H1 (cell line): ENCODE data around the gene B9D1. TPM values are rescaled to one million over a fixed set of nuclear protein-coding genes. Genes with fewer than 3 reads are reported as not detected.

Source experiments
- CTCF ChIA-PET: fragments of 300-600 bp; sonication (Branson Sonifier 250); formaldehyde crosslinking; loops from one replicate; lab custom pipeline; 2021; ENCODE audit not compliant: partially characterized antibody; lab: Charles Lee
- POLR2A ChIA-PET: fragments of 300-600 bp; sonication (Branson Sonifier 250); formaldehyde crosslinking; loops from one replicate; lab custom pipeline; 2021; ENCODE audit warnings: inconsistent platforms; ENCODE audit not compliant: partially characterized antibody; lab: Charles Lee
- DNase-seq, 2 experiments: peaks; one replicate each; pipeline versions ENCODE4 v3.0.0 to v3.0.0-alpha.2; 2010 to 2022; ENCODE audit warnings: low spot score in 2 of 2, low read depth in 1 of 2, mixed read lengths in 1 of 2
- FAIRE-seq: peaks from 2 replicates; lab custom pipeline; 2011; peaks lifted over from hg19 to GRCh38; lab: Jason Lieb, UNC
- H2AFZ ChIP-seq: 2 replicates; pipeline ENCODE4 v1.8.1; 2012; ENCODE audit warnings: low read length, inconsistent platforms
- H2AK5ac ChIP-seq: 2 replicates; pipeline ENCODE4 v1.6.1; 2013; ENCODE audit warnings: low read depth, low read length
- H2BK120ac ChIP-seq: replicated peaks from 2 replicates; pipeline ENCODE3; 2013; ENCODE audit warnings: low read depth, low read length, inconsistent platforms
- H2BK12ac ChIP-seq: 2 replicates; pipeline ENCODE4 v1.6.1; 2013; ENCODE audit warnings: low read depth, low read length
- H2BK15ac ChIP-seq: 2 replicates; pipeline ENCODE4 v1.6.1; 2013; ENCODE audit warnings: low read length
- H2BK20ac ChIP-seq: 2 replicates; pipeline ENCODE4 v1.6.1; 2013; ENCODE audit warnings: low read length
- H2BK5ac ChIP-seq: 2 replicates; pipeline ENCODE4 v1.6.1; 2013; ENCODE audit warnings: low read depth, low read length
- H3K14ac ChIP-seq: 2 replicates; pipeline ENCODE4 v1.6.1; 2013; ENCODE audit warnings: inconsistent platforms; ENCODE audit not compliant: insufficient read length
- H3K18ac ChIP-seq: 2 replicates; pipeline ENCODE4 v1.6.1; 2013; ENCODE audit warnings: low read length; ENCODE audit errors: extremely low read depth
- H3K23ac ChIP-seq: 2 replicates; pipeline ENCODE4 v1.6.1; 2013; ENCODE audit warnings: inconsistent platforms; ENCODE audit not compliant: insufficient read length
- H3K23me2 ChIP-seq: 2 replicates; pipeline ENCODE4 v1.6.1; 2013; ENCODE audit warnings: low read depth, low read length
- H3K27ac ChIP-seq: 2 replicates; pipeline ENCODE4 v1.6.1; 2011; ENCODE audit warnings: low read depth, low read length, inconsistent platforms
- H3K27me3 ChIP-seq, 4 experiments: replicated peaks in 1 of 4; 1 replicate in 1 of 4; 2 replicates in 3 of 4; pipeline versions ENCODE4 v1.6.1 to v1.8.1; 2011 to 2013; ENCODE audit warnings: low read length in 3 of 4, mild to moderate bottlenecking in 3 of 4, inconsistent platforms in 2 of 4, mixed read lengths in 2 of 4, moderate library complexity in 1 of 4; ENCODE audit not compliant: control insufficient read depth in 3 of 4, insufficient read depth in 3 of 4; ENCODE audit errors: extremely low read depth in 1 of 4
- H3K36me3 ChIP-seq, 4 experiments: 2 replicates each; pipeline versions ENCODE4 v1.6.1 to v1.8.1; 2011 to 2013; ENCODE audit warnings: mild to moderate bottlenecking in 4 of 4, low read length in 3 of 4, moderate library complexity in 2 of 4, control low read depth in 1 of 4, inconsistent platforms in 1 of 4; ENCODE audit not compliant: insufficient read depth in 4 of 4, control insufficient read depth in 2 of 4
- H3K4ac ChIP-seq: replicated peaks from 2 replicates; pipeline ENCODE3; 2013; ENCODE audit warnings: low read length, low read depth, mixed read lengths, inconsistent platforms; ENCODE audit not compliant: insufficient read length
- H3K4me1 ChIP-seq, 4 experiments: replicated peaks in 1 of 4; 1 replicate in 1 of 4; 2 replicates in 3 of 4; pipeline versions ENCODE4 v1.6.1 to v1.8.1; 2011 to 2013; ENCODE audit warnings: low read length in 3 of 4, inconsistent platforms in 2 of 4, mixed read lengths in 1 of 4; ENCODE audit not compliant: insufficient read depth in 4 of 4, control insufficient read depth in 3 of 4
- H3K4me2 ChIP-seq, 2 experiments: 2 replicates each; pipeline versions ENCODE4 v1.6.1 to v1.8.1; 2011 to 2013; ENCODE audit warnings: low read depth in 2 of 2, low read length in 2 of 2, control low read depth in 1 of 2, inconsistent platforms in 1 of 2, mild to moderate bottlenecking in 1 of 2; ENCODE audit not compliant: insufficient read depth in 1 of 2
- H3K4me3 ChIP-seq, 4 experiments: fragments of 200-600, 300-600 bp in 1 of 4; sonication (generic), shearing (Covaris generic), sonication (Bioruptor Twin) in 1 of 4; 2 replicates each; pipeline versions ENCODE4 v1.5.1 to v1.8.1; 2011 to 2016; ENCODE audit warnings: low read length in 4 of 4, low read depth in 3 of 4, control low read depth in 2 of 4, inconsistent platforms in 2 of 4, mild to moderate bottlenecking in 2 of 4, mixed read lengths in 1 of 4, moderate library complexity in 1 of 4; ENCODE audit not compliant: insufficient read depth in 2 of 4; ENCODE audit errors: extremely low read depth in 1 of 4
- H3K56ac ChIP-seq: replicated peaks from 2 replicates; pipeline ENCODE3; 2013; ENCODE audit warnings: low read depth, mild to moderate bottlenecking, mixed read lengths, low read length, inconsistent platforms; ENCODE audit not compliant: insufficient read length
- H3K79me1 ChIP-seq: 2 replicates; pipeline ENCODE4 v1.6.1; 2013; ENCODE audit warnings: low read depth, low read length, control low read depth
- H3K79me2 ChIP-seq, 2 experiments: 2 replicates each; pipeline versions ENCODE4 v1.6.1 to v1.8.1; 2012 to 2013; ENCODE audit warnings: low read length in 2 of 2, mild to moderate bottlenecking in 2 of 2, inconsistent platforms in 1 of 2; ENCODE audit not compliant: insufficient read depth in 2 of 2, control insufficient read depth in 1 of 2
- H3K9ac ChIP-seq, 4 experiments: replicated peaks in 1 of 4; 1 replicate in 1 of 4; 2 replicates in 3 of 4; pipeline versions ENCODE4 v1.6.1 to v1.8.1; 2011 to 2013; ENCODE audit warnings: low read depth in 3 of 4, low read length in 3 of 4, control low read depth in 2 of 4, mild to moderate bottlenecking in 2 of 4, moderate library complexity in 2 of 4, inconsistent platforms in 1 of 4; ENCODE audit errors: extremely low read depth in 1 of 4
- H3K9me3 ChIP-seq, 2 experiments: 2 replicates each; pipeline versions ENCODE4 v1.6.1 to v1.8.1; 2012 to 2013; ENCODE audit warnings: mild to moderate bottlenecking in 2 of 2, moderate library complexity in 2 of 2, control low read depth in 1 of 2, inconsistent platforms in 1 of 2, low read depth in 1 of 2, low read length in 1 of 2, mixed read lengths in 1 of 2; ENCODE audit not compliant: insufficient read depth in 2 of 2
- H4K20me1 ChIP-seq, 2 experiments: replicated peaks in 1 of 2; 2 replicates each; pipeline versions ENCODE3 to v1.8.1; 2011 to 2013; ENCODE audit warnings: inconsistent platforms in 2 of 2, low read length in 2 of 2, mild to moderate bottlenecking in 1 of 2; ENCODE audit not compliant: insufficient read depth in 2 of 2, control insufficient read depth in 1 of 2
- H4K5ac ChIP-seq: 2 replicates; pipeline ENCODE4 v1.6.1; 2013; ENCODE audit warnings: low read length, low read depth, mixed read lengths, inconsistent platforms; ENCODE audit not compliant: insufficient read length
- H4K8ac ChIP-seq: 2 replicates; pipeline ENCODE4 v1.8.0; 2013; ENCODE audit warnings: mild to moderate bottlenecking, moderate library complexity, low read length, inconsistent platforms; ENCODE audit not compliant: insufficient read depth; ENCODE audit errors: extremely low read depth
- H4K91ac ChIP-seq: replicated peaks from 2 replicates; pipeline ENCODE3; 2013; ENCODE audit warnings: low read length, mixed read lengths, inconsistent platforms; ENCODE audit not compliant: insufficient read length
- BACH1 ChIP-seq: IDR thresholded peaks from 2 replicates; pipeline ENCODE4 v1.6.1; 2012; ENCODE audit warnings: low read length, improper control_type of control experiment
- SRF ChIP-seq: IDR thresholded peaks from 2 replicates; pipeline ENCODE4 v1.6.1; 2011; ENCODE audit warnings: mild to moderate bottlenecking, low read depth, low read length, moderate library complexity
- WGBS, 2 experiments: shearing (Covaris generic) in 1 of 2; methylation state at CpG; one replicate each; pipeline versions ENCODE4 v1.1.6 to v1.1.7; 2013 to 2015; ENCODE audit warnings: low lambda C conversion rate in 2 of 2, mixed read lengths in 2 of 2, inconsistent platforms in 1 of 2, low coverage in 1 of 2, missing lambda C conversion rate in 1 of 2; ENCODE audit not compliant: insufficient replicate concordance in 2 of 2, insufficient coverage in 1 of 2, insufficient read length in 1 of 2; ENCODE audit errors: extremely low coverage in 1 of 2, missing lambda C conversion rate in 1 of 2; 5-methylcytosine and 5-hydroxymethylcytosine counted together
- polyA plus RNA-seq, 7 experiments: library from polyadenylated mRNA; depleted of rRNA in 3 of 7; stranded (reverse) in 5 of 7; unstranded in 2 of 7; fragments of >200 nt in 5 of 7; fragments of 200-250 nt in 2 of 7; gene quantifications; 1 replicate in 5 of 7; 2 replicates in 1 of 7; 4 replicates in 1 of 7; pipeline versions ENCODE4 v1.2.1 to v1.2.3, GENCODE V29; 2011 to 2013; ENCODE audit warnings: missing spikeins in 2 of 7, mixed read lengths in 2 of 7
- total RNA-seq: library from RNA; stranded (reverse); fragmentation: NEBNext Ultra II Directional; extraction: Animal tissue kit (Norgen Biotek cat#: 25700); gene quantifications from 2 replicates; pipeline ENCODE4 v1.2.1, GENCODE V29; 2021

B9D1 gene
- total and polyA plus RNA-seq, 2 of the 8 experiments (the other 6 are each of a cell fraction or from before 2014, with no cell fraction given) = 24.6 to 65.7 TPM

GRCh38 chr17:19339341-19339815 is 23.1 kb downstream of the B9D1 start:
- Histone ChIP-seq H3K4me3 (no peak overlapping the region), H3K9me3 (no peaks in the 10 kb centered on the region), H3K79me2 (no peaks in the 10 kb centered on the region), H4K20me1 (peaks cover 0 to 6% of the 10 kb centered on the region in 2 experiments), H4K91ac (no peak overlapping the region), H2BK15ac (no peak overlapping the region), H2BK120ac (no peak overlapping the region), H3K4me1 (peaks cover 4 to 25% (median 15%) of the 10 kb centered on the region in 4 experiments), H3K36me3 (no peaks in the 10 kb centered on the region), H3K27me3 (no peaks in the 10 kb centered on the region), H2BK20ac (no peak overlapping the region; the same call in 1 of the 2 replicates), H3K14ac (no peak overlapping the region), H3K23ac (no peak overlapping the region), H4K8ac (no peak overlapping the region), H3K79me1 (no peaks in the 10 kb centered on the region), H3K4me2 (peak overlapping the region; percentile 9 to 25; a peak in 2 of 4 replicates), H2AK5ac (no peak overlapping the region), H3K56ac (no peak overlapping the region), H3K23me2 (no peaks in the 10 kb centered on the region), H2BK12ac (no peak overlapping the region), H2BK5ac (no peak overlapping the region), H3K27ac (no peak overlapping the region), H3K4ac (no peak overlapping the region), H3K18ac (no peak overlapping the region), H3K9ac (no peak overlapping the region), H4K5ac (no peak overlapping the region), H2AFZ (no peak overlapping the region)
- DNase-seq (no peak), FAIRE-seq (no peak)
- 48% methylated on average over 2 of the region's 2 CpGs; no CpG with 5 or more reads in 1 of the 2 experiments for WGBS, 2 experiments
- POLR2A ChIA-PET = interaction anchor here (0.7 to 1.5 kb wide), 7 partner anchors 10 to 71 kb away, joined by 3 to 5 read pairs (median 3); partner anchors contain the start of gene MAPK7
- CTCF ChIA-PET = interaction anchor here (0.6 to 9.8 kb wide), 10 partner anchors 11 to 375 kb away, joined by 3 to 70 read pairs (median 4); no protein-coding TSS in a partner anchor
- no peak for TF ChIP-seq BACH1
- no peak for TF ChIP-seq SRF
